ENCODE results near the gene UNC5CL. TPM values are rescaled to one million over a fixed set of nuclear protein-coding genes. Genes with fewer than 3 reads are reported as not detected.

The UNC5CL gene
- total RNA-seq, 1 donor from 2014 or later: 2.2 TPM

- CTCF ChIA-PET: no interaction called here
These were observed 42.3 kb downstream of the UNC5CL start for GRCh38 chr6:40996591-40997233.

GRCh38 chr6:40992746-40993145 lies 46.3 kb downstream of the UNC5CL start:
- H3K27ac Mint-ChIP-seq: no peak overlapping the region
- no peaks in the 10 kb centered on the region for H3K36me3 Mint-ChIP-seq (ENCODE audit: low read depth)
- intact Hi-C loops (cut with micrococcal nuclease): no loop called here
- CTCF ChIA-PET: interaction anchor here (1.7 kb wide), 1 partner anchor 35 kb away, joined by 7 read pairs; no protein-coding TSS in a partner anchor
- no peak for ATAC-seq (ENCODE audit: low read depth)
- TF ChIP-seq CTCF (IDR thresholded peaks at IDR 0.05): no peak
- no peaks in the 10 kb centered on the region for H3K9me3 Mint-ChIP-seq
- DNase-seq: no peak
- H3K4me3 Mint-ChIP-seq: no peak overlapping the region
- POLR2A ChIA-PET: no interaction called here
- H3K4me1 Mint-ChIP-seq: no peaks in the 10 kb centered on the region
- peaks cover 45% of the 10 kb centered on the region for H3K27me3 Mint-ChIP-seq

More at GRCh38 chr6:40996591-40997233, 42.3 kb downstream of the UNC5CL start:
- POLR2A ChIA-PET: no interaction called here
- no peak for ATAC-seq (ENCODE audit: low read depth)
- intact Hi-C loops (cut with micrococcal nuclease): no loop called here
- Mint-ChIP-seq H3K9me3 (no peaks in the 10 kb centered on the region), H3K27me3 (peaks cover 42% of the 10 kb centered on the region), H3K36me3 (ENCODE audit: low read depth) (no peaks in the 10 kb centered on the region), H3K27ac (no peak overlapping the region), H3K4me3 (no peak overlapping the region), H3K4me1 (no peaks in the 10 kb centered on the region)
- no peak for TF ChIP-seq CTCF (IDR thresholded peaks at IDR 0.05)
- DNase-seq: no peak

- Mint-ChIP-seq H3K4me1 (no peaks in the 10 kb centered on the region), H3K27ac (no peak overlapping the region), H3K4me3 (no peak overlapping the region), H3K27me3 (peaks cover 38% of the 10 kb centered on the region), H3K9me3 (no peaks in the 10 kb centered on the region), H3K36me3 (ENCODE audit: low read depth) (no peaks in the 10 kb centered on the region)
- ATAC-seq (ENCODE audit: low read depth) (no peak), DNase-seq (no peak)
- ChIA-PET POLR2A (no interaction called here), CTCF (no interaction called here)
- intact Hi-C loops (cut with micrococcal nuclease): no loop called here
- TF ChIP-seq CTCF (IDR thresholded peaks at IDR 0.05): no peak
These were observed 48.7 kb downstream of the UNC5CL start for GRCh38 chr6:40990301-40990700.

- TF ChIP-seq CTCF (IDR thresholded peaks at IDR 0.05): no peak
- intact Hi-C loops (cut with micrococcal nuclease): no loop called here
- H3K27me3 Mint-ChIP-seq: peaks cover 35% of the 10 kb centered on the region
- H3K27ac Mint-ChIP-seq: no peak overlapping the region
- no peak overlapping the region for H3K4me3 Mint-ChIP-seq
- H3K9me3 Mint-ChIP-seq: no peaks in the 10 kb centered on the region
- CTCF ChIA-PET: no interaction called here
- H3K4me1 Mint-ChIP-seq: no peaks in the 10 kb centered on the region
- DNase-seq: no peak
- no peaks in the 10 kb centered on the region for H3K36me3 Mint-ChIP-seq (ENCODE audit: low read depth)
- no peak for ATAC-seq (ENCODE audit: low read depth)
- POLR2A ChIA-PET: no interaction called here
These were observed 49.5 kb downstream of the UNC5CL start for GRCh38 chr6:40989204-40990169.

- POLR2A ChIA-PET: no interaction called here
- DNase-seq (no peak), ATAC-seq (ENCODE audit: low read depth) (peak; percentile 18)
- TF ChIP-seq CTCF (IDR thresholded peaks at IDR 0.05): no peak
- H3K9me3 Mint-ChIP-seq: no peaks in the 10 kb centered on the region
- no peaks in the 10 kb centered on the region for H3K36me3 Mint-ChIP-seq (ENCODE audit: low read depth)
- no peaks in the 10 kb centered on the region for H3K4me1 Mint-ChIP-seq
- peaks cover 30% of the 10 kb centered on the region for H3K27me3 Mint-ChIP-seq
- CTCF ChIA-PET: no interaction called here
- no peak overlapping the region for H3K27ac Mint-ChIP-seq
- intact Hi-C loops (cut with micrococcal nuclease): no loop called here
- H3K4me3 Mint-ChIP-seq: no peak overlapping the region
These were observed 50.4 kb downstream of the UNC5CL start for GRCh38 chr6:40988634-40989033.

Data from activated B cell treated with CpG ODN at 0.5 μM for 24 hours (primary cell).